SK-N-SH (cell line): ENCODE results near the gene MPV17. TPM values are rescaled to one million over a fixed set of nuclear protein-coding genes. Genes with fewer than 3 reads are reported as not detected.

Experiments
- CTCF ChIA-PET: fragments of 300-600, 350-600 bp; formaldehyde crosslinking; extraction: SDS; loops from one replicate; lab custom pipeline; 2021; lab: Yijun Ruan, JAX
- POLR2A ChIA-PET: fragments of 350-600 bp; sonication (Branson Sonifier 250); formaldehyde crosslinking; extraction: SDS; loops from one replicate; lab custom pipeline; 2020; ENCODE audit warnings: antibody characterized with exemption, inconsistent platforms; lab: Yijun Ruan, JAX
- DNase-seq: peaks from one replicate; pipeline ENCODE4 v3.0.0; 2012
- H2AFZ ChIP-seq: fragments of 200-600 bp; sonication (generic); 2 replicates; pipeline ENCODE4 v1.8.1; 2016; ENCODE audit warnings: antibody characterized with exemption, mild to moderate bottlenecking, low read depth
- H3F3A ChIP-seq: fragments of 200-600 bp; sonication (generic); replicated peaks from 2 replicates; pipeline ENCODE3; 2016; ENCODE audit warnings: antibody characterized with exemption, mild to moderate bottlenecking; ENCODE audit not compliant: insufficient read depth
- H3K27ac ChIP-seq, 2 experiments: fragments of 200-500 bp in 1 of 2; fragments of 200-600 bp in 1 of 2; sonication (Bioruptor generic) in 1 of 2; sonication (generic), shearing (Covaris generic) in 1 of 2; 2 replicates each; pipeline versions ENCODE4 v1.5.1 to v1.6.1; 2014 to 2016; ENCODE audit warnings: low read depth in 2 of 2, inconsistent platforms in 1 of 2, low read length in 1 of 2, mild to moderate bottlenecking in 1 of 2, mixed read lengths in 1 of 2
- H3K27me3 ChIP-seq: fragments of 200-600 bp; sonication (generic), shearing (Covaris generic); 2 replicates; pipeline ENCODE4 v1.6.1; 2016; ENCODE audit warnings: mixed run types; ENCODE audit not compliant: insufficient read depth
- H3K36me3 ChIP-seq, 2 experiments: fragments of 200-500 bp in 1 of 2; fragments of 200-600 bp in 1 of 2; sonication (Bioruptor generic) in 1 of 2; sonication (generic) in 1 of 2; replicated peaks in 1 of 2; 2 replicates each; pipeline versions ENCODE3 to v1.5.1; 2014 to 2016; ENCODE audit warnings: low read length in 1 of 2, mild to moderate bottlenecking in 1 of 2; ENCODE audit not compliant: insufficient read depth in 2 of 2, control insufficient read depth in 1 of 2
- H3K4me1 ChIP-seq, 2 experiments: fragments of 200-500 bp in 1 of 2; fragments of 200-600 bp in 1 of 2; sonication (Bioruptor generic) in 1 of 2; sonication (generic), shearing (Covaris generic) in 1 of 2; 2 replicates each; pipeline versions ENCODE4 v1.5.1 to v1.6.1; 2014 to 2016; ENCODE audit warnings: low read depth in 1 of 2, low read length in 1 of 2, mixed run types in 1 of 2; ENCODE audit not compliant: insufficient read depth in 2 of 2, control insufficient read depth in 1 of 2
- H3K4me2 ChIP-seq: fragments of 200-600 bp; sonication (generic), shearing (Covaris generic); 2 replicates; pipeline ENCODE4 v1.6.1; 2017; ENCODE audit warnings: mixed run types
- H3K4me3 ChIP-seq, 2 experiments: fragments of 200-500 bp in 1 of 2; fragments of 200-600 bp in 1 of 2; sonication (Bioruptor generic) in 1 of 2; sonication (generic), shearing (Covaris generic) in 1 of 2; 2 replicates each; pipeline versions ENCODE4 v1.5.1 to v1.8.1; 2014 to 2016; ENCODE audit warnings: low read depth in 2 of 2, inconsistent platforms in 1 of 2, low read length in 1 of 2, mild to moderate bottlenecking in 1 of 2, mixed read lengths in 1 of 2, moderate library complexity in 1 of 2
- H3K79me2 ChIP-seq: fragments of 200-600 bp; sonication (generic); 2 replicates; pipeline ENCODE4 v1.8.1; 2017; ENCODE audit warnings: mild to moderate bottlenecking; ENCODE audit not compliant: insufficient read depth
- H3K9ac ChIP-seq: fragments of 200-600 bp; sonication (generic); 2 replicates; pipeline ENCODE4 v1.6.1; 2017; ENCODE audit warnings: mixed run types
- H3K9me2 ChIP-seq: fragments of 200-600 bp; sonication (generic); 2 replicates; pipeline ENCODE4 v1.6.1; 2017; ENCODE audit warnings: mixed run types
- H3K9me3 ChIP-seq: fragments of 200-600 bp; sonication (generic); 2 replicates; pipeline ENCODE4 v1.6.1; 2017; ENCODE audit warnings: mixed run types, mild to moderate bottlenecking, moderate library complexity
- H4K20me1 ChIP-seq: fragments of 200-600 bp; sonication (generic); 2 replicates; pipeline ENCODE4 v1.6.1; 2017; ENCODE audit warnings: mild to moderate bottlenecking, mixed run types; ENCODE audit not compliant: insufficient read depth
- CHD2 ChIP-seq: fragments of 150-350 bp; IDR thresholded peaks from 2 replicates; pipeline ENCODE4 v1.6.1; 2018; ENCODE audit warnings: low read length; ENCODE audit not compliant: partially characterized antibody
- ELF1 ChIP-seq: IDR thresholded peaks from 2 replicates; pipeline ENCODE4 v1.4.0; 2012
- FOSL2 ChIP-seq: IDR thresholded peaks from 2 replicates; pipeline ENCODE4 v1.4.0; 2012; ENCODE audit warnings: low read depth, mild to moderate bottlenecking, moderate library complexity, borderline replicate concordance
- FOXJ3 ChIP-seq: sonication (generic); formaldehyde crosslinking; IDR thresholded peaks from 2 replicates; pipeline ENCODE4 v1.5.1; 2020; ENCODE audit warnings: mild to moderate bottlenecking, missing genetic modification reagents
- FOXM1 ChIP-seq: IDR thresholded peaks from 2 replicates; pipeline ENCODE4 v1.4.0; 2012; ENCODE audit warnings: low read depth, mild to moderate bottlenecking
- GATA2 ChIP-seq: sonication (generic); formaldehyde crosslinking; IDR thresholded peaks from 2 replicates; pipeline ENCODE4 v1.5.0; 2020; ENCODE audit warnings: mild to moderate bottlenecking, missing genetic modification reagents
- JUND ChIP-seq: IDR thresholded peaks from 2 replicates; pipeline ENCODE4 v1.4.0; 2012
- RAD21 ChIP-seq: IDR thresholded peaks from 2 replicates; pipeline ENCODE4 v1.6.1; 2012; ENCODE audit warnings: mild to moderate bottlenecking, low read length
- REST ChIP-seq: IDR thresholded peaks from 2 replicates; pipeline ENCODE4 v1.6.1; 2012; ENCODE audit warnings: mild to moderate bottlenecking, low read depth, low read length, moderate library complexity
- RXRA ChIP-seq: IDR thresholded peaks from 2 replicates; pipeline ENCODE4 v1.4.0; 2012; ENCODE audit warnings: low read depth, mild to moderate bottlenecking, borderline replicate concordance
- TAF1 ChIP-seq: IDR thresholded peaks from 2 replicates; pipeline ENCODE4 v1.6.1; 2012; ENCODE audit warnings: low read depth, mild to moderate bottlenecking, low read length, moderate library complexity, borderline replicate concordance
- TCF12 ChIP-seq: IDR thresholded peaks from 2 replicates; pipeline ENCODE4 v1.4.0; 2012
- TEAD4 ChIP-seq: IDR thresholded peaks from 2 replicates; pipeline ENCODE4 v1.4.0; 2012; ENCODE audit warnings: mild to moderate bottlenecking, borderline replicate concordance; ENCODE audit not compliant: insufficient read depth
- WGBS: methylation state at CpG from one replicate; pipeline ENCODE4 v1.1.6; 2017; ENCODE audit warnings: low lambda C conversion rate; 5-methylcytosine and 5-hydroxymethylcytosine counted together
- polyA plus RNA-seq, 3 experiments: library from polyadenylated mRNA; depleted of rRNA; stranded (reverse); fragments of >200 nt; gene quantifications; 2 replicates each; pipeline ENCODE4 v1.2.3, GENCODE V29; 2012
- TF ChIP-seq, protein P1 (sequence below): fragments of 200-600 bp; sonication (generic); IDR thresholded peaks from 2 replicates; pipeline ENCODE4 v1.6.1; 2017; ENCODE audit warnings: antibody characterized with exemption, mild to moderate bottlenecking, moderate library complexity
- TF ChIP-seq, protein P2 (sequence below): IDR thresholded peaks from 2 replicates; pipeline ENCODE4 v1.4.0; 2012; ENCODE audit warnings: low read depth, borderline replicate concordance
- TF ChIP-seq, protein P3 (sequence below): fragments of 150-350 bp; IDR thresholded peaks from 2 replicates; pipeline ENCODE4 v1.6.1; 2017; ENCODE audit warnings: antibody characterized with exemption, low read length, low read depth, borderline replicate concordance

MPV17 gene
- polyA plus RNA-seq, 1 of the 3 experiments (the other 2 are of a cell fraction), result 255 TPM

DNA sequence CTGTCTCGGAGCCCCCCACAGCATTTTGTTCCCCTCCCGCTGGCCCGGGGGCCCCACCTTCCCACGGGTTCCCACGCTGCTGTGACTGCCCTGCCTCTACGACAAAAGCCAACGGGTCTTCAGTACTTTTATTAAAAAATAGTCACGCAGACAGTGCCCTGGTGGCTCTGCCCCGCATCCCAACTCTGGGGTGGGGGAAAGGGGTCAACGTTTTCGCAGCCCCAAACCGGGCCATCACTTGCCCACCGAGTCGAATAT is 15.7 kb downstream of the MPV17 start (continued):
- TF ChIP-seq REST (no peak), FOSL2 (no peak), FOXJ3 (CRISPR knock-in tag) (no peak), FOXM1 (no peak), GATA2 (CRISPR knock-in tag) (no peak)
- TF ChIP-seq, all 33 proteins: peak for 0

- no peaks in the 10 kb centered on the region for H3K9me2 ChIP-seq
- H3K27me3 ChIP-seq, result peaks cover 15% of the 10 kb centered on the region; the same call in 1 of the 2 replicates
- no peak overlapping the region for H2AFZ ChIP-seq
- peaks cover 4% of the 10 kb centered on the region for H3F3A ChIP-seq
- POLR2A ChIA-PET, result interaction anchor here (0.6 to 1.7 kb wide), 2 partner anchors 50 to 145 kb away, joined by 4 to 5 read pairs; partner anchors contain the start of gene GTF3C2
- no peaks in the 10 kb centered on the region for H3K9me3 ChIP-seq
- H3K9ac ChIP-seq, result no peak overlapping the region
- no peak overlapping the region for H3K27ac ChIP-seq
- H3K4me2 ChIP-seq, result peak overlapping the region; percentile 35; the same call in 1 of the 2 replicates
- TF ChIP-seq, protein P1, sequence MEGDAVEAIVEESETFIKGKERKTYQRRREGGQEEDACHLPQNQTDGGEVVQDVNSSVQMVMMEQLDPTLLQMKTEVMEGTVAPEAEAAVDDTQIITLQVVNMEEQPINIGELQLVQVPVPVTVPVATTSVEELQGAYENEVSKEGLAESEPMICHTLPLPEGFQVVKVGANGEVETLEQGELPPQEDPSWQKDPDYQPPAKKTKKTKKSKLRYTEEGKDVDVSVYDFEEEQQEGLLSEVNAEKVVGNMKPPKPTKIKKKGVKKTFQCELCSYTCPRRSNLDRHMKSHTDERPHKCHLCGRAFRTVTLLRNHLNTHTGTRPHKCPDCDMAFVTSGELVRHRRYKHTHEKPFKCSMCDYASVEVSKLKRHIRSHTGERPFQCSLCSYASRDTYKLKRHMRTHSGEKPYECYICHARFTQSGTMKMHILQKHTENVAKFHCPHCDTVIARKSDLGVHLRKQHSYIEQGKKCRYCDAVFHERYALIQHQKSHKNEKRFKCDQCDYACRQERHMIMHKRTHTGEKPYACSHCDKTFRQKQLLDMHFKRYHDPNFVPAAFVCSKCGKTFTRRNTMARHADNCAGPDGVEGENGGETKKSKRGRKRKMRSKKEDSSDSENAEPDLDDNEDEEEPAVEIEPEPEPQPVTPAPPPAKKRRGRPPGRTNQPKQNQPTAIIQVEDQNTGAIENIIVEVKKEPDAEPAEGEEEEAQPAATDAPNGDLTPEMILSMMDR, result no peak
- TF ChIP-seq FOSL2, result no peak
- TF ChIP-seq TAF1, result no peak
- TF ChIP-seq RXRA, result no peak
- TF ChIP-seq RAD21, result no peak
- TF ChIP-seq CHD2, result no peak
- TF ChIP-seq ELF1, result no peak
- no peak for TF ChIP-seq REST
- TF ChIP-seq TEAD4, result no peak
- no peak for TF ChIP-seq TCF12
- TF ChIP-seq, protein P2, sequence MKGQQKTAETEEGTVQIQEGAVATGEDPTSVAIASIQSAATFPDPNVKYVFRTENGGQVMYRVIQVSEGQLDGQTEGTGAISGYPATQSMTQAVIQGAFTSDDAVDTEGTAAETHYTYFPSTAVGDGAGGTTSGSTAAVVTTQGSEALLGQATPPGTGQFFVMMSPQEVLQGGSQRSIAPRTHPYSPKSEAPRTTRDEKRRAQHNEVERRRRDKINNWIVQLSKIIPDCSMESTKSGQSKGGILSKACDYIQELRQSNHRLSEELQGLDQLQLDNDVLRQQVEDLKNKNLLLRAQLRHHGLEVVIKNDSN, result no peak
- TF ChIP-seq JUND, result no peak
- TF ChIP-seq, protein P3, sequence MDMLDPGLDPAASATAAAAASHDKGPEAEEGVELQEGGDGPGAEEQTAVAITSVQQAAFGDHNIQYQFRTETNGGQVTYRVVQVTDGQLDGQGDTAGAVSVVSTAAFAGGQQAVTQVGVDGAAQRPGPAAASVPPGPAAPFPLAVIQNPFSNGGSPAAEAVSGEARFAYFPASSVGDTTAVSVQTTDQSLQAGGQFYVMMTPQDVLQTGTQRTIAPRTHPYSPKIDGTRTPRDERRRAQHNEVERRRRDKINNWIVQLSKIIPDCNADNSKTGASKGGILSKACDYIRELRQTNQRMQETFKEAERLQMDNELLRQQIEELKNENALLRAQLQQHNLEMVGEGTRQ, result no peak
- WGBS, result 65% methylated on average over 46 of the region's 51 CpGs
- H3K4me1 ChIP-seq, result peaks cover 0 to 18% of the 10 kb centered on the region in 2 experiments; a peak in 1 of 4 replicates
- H3K4me3 ChIP-seq, result no peak overlapping the region
- peak; percentile 75 for DNase-seq
- CTCF ChIA-PET, result interaction anchor here (1.0 to 8.3 kb wide), 8 partner anchors 7 to 208 kb away, joined by 3 to 123 read pairs (median 28); partner anchors contain the start of genes EIF2B4 and SLC30A3
- peaks cover 2 to 5% of the 10 kb centered on the region in 2 experiments for H3K36me3 ChIP-seq
- peaks cover 10% of the 10 kb centered on the region; the same call in 1 of the 2 replicates for H4K20me1 ChIP-seq
- no peaks in the 10 kb centered on the region for H3K79me2 ChIP-seq
Measured at GRCh38 chr2:27306573-27307286, 16.2 kb downstream of the MPV17 start.
